Endodermal cell (in vitro differentiated cells): Measurements from ENCODE around the gene SAG. TPM values are rescaled to one million over a fixed set of nuclear protein-coding genes. Genes with fewer than 3 reads are reported as not detected.

Experiments used
- DNase-seq: peaks from one replicate; pipeline ENCODE4 v3.0.0-alpha.2; 2017
- H3K27ac ChIP-seq: 2 replicates; pipeline ENCODE4 v1.5.1; 2013; ENCODE audit warnings: mild to moderate bottlenecking, low read depth, low read length, moderate library complexity
- H3K27me3 ChIP-seq: 2 replicates; pipeline ENCODE4 v1.6.1; 2013; ENCODE audit warnings: mild to moderate bottlenecking, low read length, moderate library complexity; ENCODE audit not compliant: insufficient read depth, control insufficient read depth, poor library complexity, severe bottlenecking
- H3K36me3 ChIP-seq: 2 replicates; pipeline ENCODE4 v1.7.0; 2013; ENCODE audit warnings: mild to moderate bottlenecking, low read length, moderate library complexity; ENCODE audit not compliant: control insufficient read depth, insufficient read depth
- H3K4me1 ChIP-seq: one replicate; pipeline ENCODE4 v1.7.0; 2013; ENCODE audit warnings: low read length; ENCODE audit not compliant: control insufficient read depth, insufficient read depth
- H3K4me3 ChIP-seq: 2 replicates; pipeline ENCODE4 v1.5.1; 2013; ENCODE audit warnings: mild to moderate bottlenecking, low read length, moderate library complexity
- H3K9ac ChIP-seq: 2 replicates; pipeline ENCODE4 v1.6.1; 2013; ENCODE audit warnings: mild to moderate bottlenecking, low read length, moderate library complexity; ENCODE audit not compliant: poor library complexity, severe bottlenecking; ENCODE audit errors: extremely low read depth
- H3K9me3 ChIP-seq: 2 replicates; pipeline ENCODE4 v1.6.1; 2013; ENCODE audit warnings: mild to moderate bottlenecking, low read length, moderate library complexity; ENCODE audit not compliant: control insufficient read depth
- H3K27ac Mint-ChIP-seq: 2 replicates; pipeline ENCODE4 v1.8.0; 2020; ENCODE audit warnings: mixed read lengths
- H3K27me3 Mint-ChIP-seq: 2 replicates; pipeline ENCODE4 v1.8.0; 2021; ENCODE audit warnings: mild to moderate bottlenecking, mixed read lengths; ENCODE audit not compliant: insufficient read depth
- H3K36me3 Mint-ChIP-seq: 2 replicates; pipeline ENCODE4 v1.8.0; 2020; ENCODE audit warnings: low read depth, mixed read lengths
- H3K4me1 Mint-ChIP-seq: 2 replicates; pipeline ENCODE4 v1.8.0; 2020; ENCODE audit warnings: mixed read lengths
- H3K4me3 Mint-ChIP-seq: 2 replicates; pipeline ENCODE4 v1.8.0; 2020; ENCODE audit warnings: mild to moderate bottlenecking, moderate library complexity, mixed read lengths
- H3K9me3 Mint-ChIP-seq: 2 replicates; pipeline ENCODE4 v1.8.0; 2020; ENCODE audit warnings: mild to moderate bottlenecking, mixed read lengths
- CTCF ChIP-seq: fragments of 200-600 bp; sonication (generic); conservative IDR thresholded peaks from 2 replicates; pipeline ENCODE4 v1.5.0; 2021; ENCODE audit warnings: antibody characterized with exemption, mild to moderate bottlenecking
- WGBS, 2 experiments: methylation state at CpG; one replicate each; pipeline versions ENCODE4 v1.1.5 to v1.1.7; 2013; ENCODE audit warnings: missing lambda C conversion rate in 2 of 2, mixed read lengths in 1 of 2; ENCODE audit not compliant: insufficient coverage in 1 of 2, insufficient read length in 1 of 2; 5-methylcytosine and 5-hydroxymethylcytosine counted together
- total RNA-seq, 2 donors: library from RNA; stranded (reverse); fragmentation: NEBNext Ultra II Directional in 1 of 2; extraction: Animal tissue kit (Norgen Biotek cat#: 25700) in 1 of 2; gene quantifications; 2 replicates in 1 of 2; 3 replicates in 1 of 2; pipeline ENCODE4 v1.2.1, GENCODE V29; 2021

Gene SAG
- total RNA-seq, 2 donors from 2014 or later = not detected

GRCh38 chr2:233368756-233369155 is 61.1 kb downstream of the SAG start:
- H3K4me1 ChIP-seq = no peaks in the 10 kb centered on the region
- no peak for DNase-seq
- no peak overlapping the region for H3K4me3 ChIP-seq
- Mint-ChIP-seq H3K27ac (no peak overlapping the region), H3K4me3 (no peak overlapping the region), H3K9me3 (no peaks in the 10 kb centered on the region), H3K27me3 (no peaks in the 10 kb centered on the region), H3K36me3 (peaks cover 6% of the 10 kb centered on the region), H3K4me1 (peaks cover 3% of the 10 kb centered on the region)
- no peaks in the 10 kb centered on the region for H3K27me3 ChIP-seq
- TF ChIP-seq CTCF = no peak
- 93 to 100% methylated on average over 5 of the region's 5 CpGs for WGBS, 2 experiments
- no peaks in the 10 kb centered on the region for H3K36me3 ChIP-seq
- H3K27ac ChIP-seq = no peak overlapping the region
- H3K9me3 ChIP-seq = peaks cover 2% of the 10 kb centered on the region
- H3K9ac ChIP-seq = no peak overlapping the region

GRCh38 chr2:233369462-233369861 is 61.8 kb downstream of the SAG start:
- H3K27ac ChIP-seq = no peak overlapping the region
- no peak for DNase-seq
- no peaks in the 10 kb centered on the region for H3K36me3 ChIP-seq
- peaks cover 5% of the 10 kb centered on the region for H3K36me3 Mint-ChIP-seq
- H3K27me3 ChIP-seq = no peaks in the 10 kb centered on the region
- H3K9me3 Mint-ChIP-seq = no peaks in the 10 kb centered on the region
- TF ChIP-seq CTCF = no peak
- peaks cover 2% of the 10 kb centered on the region for H3K4me1 Mint-ChIP-seq
- H3K9me3 ChIP-seq = no peaks in the 10 kb centered on the region
- H3K9ac ChIP-seq = no peak overlapping the region
- H3K27me3 Mint-ChIP-seq = no peaks in the 10 kb centered on the region
- WGBS, 2 experiments = 87 to 89% methylated on average over 4 to 8 of the region's 8 CpGs
- no peak overlapping the region for H3K27ac Mint-ChIP-seq
- no peak overlapping the region for H3K4me3 Mint-ChIP-seq
- H3K4me1 ChIP-seq = no peaks in the 10 kb centered on the region
- H3K4me3 ChIP-seq = no peak overlapping the region

GRCh38 chr2:233369897-233370685 is 62.5 kb downstream of the SAG start:
- 92 to 100% methylated on average over 2 to 9 of the region's 9 CpGs for WGBS, 2 experiments
- Histone ChIP-seq H3K4me3 (no peak overlapping the region), H3K27ac (no peak overlapping the region), H3K9ac (no peak overlapping the region), H3K27me3 (no peaks in the 10 kb centered on the region), H3K4me1 (no peaks in the 10 kb centered on the region), H3K36me3 (no peaks in the 10 kb centered on the region), H3K9me3 (no peaks in the 10 kb centered on the region)
- Mint-ChIP-seq H3K4me1 (peaks cover 2% of the 10 kb centered on the region), H3K9me3 (no peaks in the 10 kb centered on the region), H3K27me3 (no peaks in the 10 kb centered on the region), H3K36me3 (peaks cover 2% of the 10 kb centered on the region), H3K4me3 (no peak overlapping the region), H3K27ac (no peak overlapping the region)
- no peak for DNase-seq
- TF ChIP-seq CTCF = no peak
